C4-2B (cell line): ENCODE measurements around the gene NELFCD.

ENCODE experiments used
- CTCF ChIP-seq: fragments of 450-650 bp; conservative IDR thresholded peaks from 2 replicates; pipeline ENCODE4 v1.5.1; 2017; ENCODE audit warnings: mild to moderate bottlenecking
- ZFX ChIP-seq: fragments of 450-650 bp; IDR thresholded peaks from 2 replicates; pipeline ENCODE4 v1.6.1; 2017

- TF ChIP-seq CTCF (no peak), ZFX (no peak)
These were observed 3.6 kb downstream of the NELFCD start for GRCh38 chr20:58984691-58985090.
